Measurements from ENCODE around the gene MS4A10. TPM values are rescaled to one million over a fixed set of nuclear protein-coding genes. Genes with fewer than 3 reads are reported as not detected.

Gene MS4A10
- total and polyA plus RNA-seq, 10 of the 15 experiments (the other 5 are each of a cell fraction or from before 2014, with no cell fraction given), result not detected

DNA sequence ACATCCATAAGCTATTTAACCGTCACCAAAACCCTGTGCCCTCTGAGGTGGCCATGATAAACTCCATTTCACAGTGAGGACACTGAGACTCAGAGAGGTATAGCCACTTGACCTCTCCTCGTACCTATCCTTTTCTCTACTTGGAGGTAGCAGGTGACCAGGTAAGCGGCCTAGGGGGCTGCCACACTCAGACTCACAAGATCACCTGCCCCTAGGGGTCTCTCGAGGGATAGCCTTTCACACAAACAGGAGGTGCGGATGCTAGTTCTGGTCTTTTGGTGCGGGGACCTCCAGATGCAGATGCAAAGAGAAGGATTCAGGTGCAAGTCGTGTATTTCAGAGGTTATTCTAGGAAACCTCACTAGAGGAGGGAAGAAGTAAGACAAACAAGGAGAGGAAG, 46.0 kb upstream of the MS4A10 start:
- Histone ChIP-seq H3K4me2 (ENCODE audit: control insufficient read depth, insufficient read depth) (no peak overlapping the region), H3K4me1 (ENCODE audit: control insufficient read depth, insufficient read depth, low read length) (no peaks in the 10 kb centered on the region), H2AFZ (ENCODE audit: control insufficient read depth, low read depth, low read length) (no peak overlapping the region), H4K20me1 (ENCODE audit: control insufficient read depth, insufficient read depth) (no peaks in the 10 kb centered on the region), H3K4me3 (no peak overlapping the region), H3K36me3 (ENCODE audit: control insufficient read depth in 2 of 2, insufficient read depth in 2 of 2, low read length in 1 of 2) (no peaks in the 10 kb centered on the region), H3K9ac (ENCODE audit: control insufficient read depth, insufficient read depth, low read length) (no peak overlapping the region), H3K27ac (ENCODE audit: control insufficient read depth, insufficient read depth) (no peak overlapping the region), H3K9me3 (replicated peaks; ENCODE audit: control insufficient read depth, insufficient read depth, low read length) (no peaks in the 10 kb centered on the region), H3K79me2 (ENCODE audit: control insufficient read depth, insufficient read depth, low read length) (no peaks in the 10 kb centered on the region), H3K27me3 (replicated peaks in 1 of 2; ENCODE audit: control insufficient read depth in 2 of 2, insufficient read depth in 2 of 2, low read length in 1 of 2) (no peaks in the 10 kb centered on the region)
- 39% methylated on average over 7 of the region's 7 CpGs for WGBS (ENCODE audit: insufficient coverage, insufficient replicate concordance, low lambda C conversion rate, missing lambda C conversion rate)
- no TSS peak for BruUV-seq (replicated peaks)
- RAD21 ChIA-PET (ENCODE audit: unreplicated experiment), result no interaction called here
- ATAC-seq, result no peak
- SMC1A ChIA-PET (ENCODE audit: uncharacterized antibody, unreplicated experiment), result no interaction called here
- CTCF ChIA-PET, result interaction anchor here (0.6 kb wide), 1 partner anchor 120 kb away, joined by 3 read pairs; no protein-coding TSS in a partner anchor
- in situ Hi-C loops (cut with MboI), result no loop called here
- POLR2A ChIA-PET, result no interaction called here
- no peak for DNase-seq (ENCODE audit: low read depth, low spot score)
- intact Hi-C loops (cut with micrococcal nuclease; ENCODE audit: unreplicated experiment), result no loop called here
- TF ChIP-seq, protein P1, sequence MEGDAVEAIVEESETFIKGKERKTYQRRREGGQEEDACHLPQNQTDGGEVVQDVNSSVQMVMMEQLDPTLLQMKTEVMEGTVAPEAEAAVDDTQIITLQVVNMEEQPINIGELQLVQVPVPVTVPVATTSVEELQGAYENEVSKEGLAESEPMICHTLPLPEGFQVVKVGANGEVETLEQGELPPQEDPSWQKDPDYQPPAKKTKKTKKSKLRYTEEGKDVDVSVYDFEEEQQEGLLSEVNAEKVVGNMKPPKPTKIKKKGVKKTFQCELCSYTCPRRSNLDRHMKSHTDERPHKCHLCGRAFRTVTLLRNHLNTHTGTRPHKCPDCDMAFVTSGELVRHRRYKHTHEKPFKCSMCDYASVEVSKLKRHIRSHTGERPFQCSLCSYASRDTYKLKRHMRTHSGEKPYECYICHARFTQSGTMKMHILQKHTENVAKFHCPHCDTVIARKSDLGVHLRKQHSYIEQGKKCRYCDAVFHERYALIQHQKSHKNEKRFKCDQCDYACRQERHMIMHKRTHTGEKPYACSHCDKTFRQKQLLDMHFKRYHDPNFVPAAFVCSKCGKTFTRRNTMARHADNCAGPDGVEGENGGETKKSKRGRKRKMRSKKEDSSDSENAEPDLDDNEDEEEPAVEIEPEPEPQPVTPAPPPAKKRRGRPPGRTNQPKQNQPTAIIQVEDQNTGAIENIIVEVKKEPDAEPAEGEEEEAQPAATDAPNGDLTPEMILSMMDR (IDR thresholded peaks at IDR 0.05 in 2 of 3, conservative IDR thresholded peaks at IDR 0.05 in 1 of 3; ENCODE audit: control insufficient read depth in 2 of 3, extremely low read depth in 1 of 3, insufficient read depth in 1 of 3, low read depth in 3 of 3, low read length in 3 of 3), result peak in 2 of 3 experiments; percentile 14 to 17; a peak in 1 of 6 replicates
- no peak for TF ChIP-seq POLR2A (IDR thresholded peaks at IDR 0.05; ENCODE audit: low read depth, low read length)
- FAIRE-seq, result no peak

DNA sequence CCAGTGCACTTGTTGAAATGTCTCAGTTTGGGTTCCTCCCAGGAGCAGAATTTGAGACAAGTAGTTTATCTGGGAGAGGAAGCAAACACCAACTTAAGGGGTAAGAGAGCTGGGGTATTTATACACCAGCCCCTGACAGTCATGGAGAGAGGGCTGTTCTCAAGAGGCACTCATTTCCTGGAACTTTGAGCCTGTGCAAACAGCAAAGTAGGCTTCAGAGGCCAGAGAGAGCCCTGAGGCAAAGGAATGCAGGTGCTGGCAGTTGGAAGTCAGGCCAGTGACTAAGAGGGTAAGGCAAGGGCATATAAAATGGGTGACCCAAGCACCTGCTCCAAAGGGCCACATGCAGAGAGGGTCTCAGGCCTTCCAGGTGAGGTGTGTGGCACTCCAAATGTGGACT, 44.6 kb upstream of the MS4A10 start:
- no peaks in the 10 kb centered on the region for H3K79me2 ChIP-seq (ENCODE audit: control insufficient read depth, insufficient read depth, low read length)
- TF ChIP-seq ZNF217 (IDR thresholded peaks at IDR 0.05) (no peak), FOXM1 (IDR thresholded peaks at IDR 0.05; ENCODE audit: low read depth, low read length) (no peak), ETV6 (conservative IDR thresholded peaks at IDR 0.05 in 1 of 2, IDR thresholded peaks at IDR 0.05 in 1 of 2; ENCODE audit: borderline replicate concordance in 1 of 2, low read depth in 1 of 2) (no peak), TARDBP (IDR thresholded peaks at IDR 0.05; ENCODE audit: borderline replicate concordance) (no peak)
- TF ChIP-seq, protein P2, sequence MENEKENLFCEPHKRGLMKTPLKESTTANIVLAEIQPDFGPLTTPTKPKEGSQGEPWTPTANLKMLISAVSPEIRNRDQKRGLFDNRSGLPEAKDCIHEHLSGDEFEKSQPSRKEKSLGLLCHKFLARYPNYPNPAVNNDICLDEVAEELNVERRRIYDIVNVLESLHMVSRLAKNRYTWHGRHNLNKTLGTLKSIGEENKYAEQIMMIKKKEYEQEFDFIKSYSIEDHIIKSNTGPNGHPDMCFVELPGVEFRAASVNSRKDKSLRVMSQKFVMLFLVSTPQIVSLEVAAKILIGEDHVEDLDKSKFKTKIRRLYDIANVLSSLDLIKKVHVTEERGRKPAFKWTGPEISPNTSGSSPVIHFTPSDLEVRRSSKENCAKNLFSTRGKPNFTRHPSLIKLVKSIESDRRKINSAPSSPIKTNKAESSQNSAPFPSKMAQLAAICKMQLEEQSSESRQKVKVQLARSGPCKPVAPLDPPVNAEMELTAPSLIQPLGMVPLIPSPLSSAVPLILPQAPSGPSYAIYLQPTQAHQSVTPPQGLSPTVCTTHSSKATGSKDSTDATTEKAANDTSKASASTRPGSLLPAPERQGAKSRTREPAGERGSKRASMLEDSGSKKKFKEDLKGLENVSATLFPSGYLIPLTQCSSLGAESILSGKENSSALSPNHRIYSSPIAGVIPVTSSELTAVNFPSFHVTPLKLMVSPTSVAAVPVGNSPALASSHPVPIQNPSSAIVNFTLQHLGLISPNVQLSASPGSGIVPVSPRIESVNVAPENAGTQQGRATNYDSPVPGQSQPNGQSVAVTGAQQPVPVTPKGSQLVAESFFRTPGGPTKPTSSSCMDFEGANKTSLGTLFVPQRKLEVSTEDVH (IDR thresholded peaks at IDR 0.05; ENCODE audit: low read depth, partially characterized antibody), result no peak
- TF ChIP-seq, protein P3, sequence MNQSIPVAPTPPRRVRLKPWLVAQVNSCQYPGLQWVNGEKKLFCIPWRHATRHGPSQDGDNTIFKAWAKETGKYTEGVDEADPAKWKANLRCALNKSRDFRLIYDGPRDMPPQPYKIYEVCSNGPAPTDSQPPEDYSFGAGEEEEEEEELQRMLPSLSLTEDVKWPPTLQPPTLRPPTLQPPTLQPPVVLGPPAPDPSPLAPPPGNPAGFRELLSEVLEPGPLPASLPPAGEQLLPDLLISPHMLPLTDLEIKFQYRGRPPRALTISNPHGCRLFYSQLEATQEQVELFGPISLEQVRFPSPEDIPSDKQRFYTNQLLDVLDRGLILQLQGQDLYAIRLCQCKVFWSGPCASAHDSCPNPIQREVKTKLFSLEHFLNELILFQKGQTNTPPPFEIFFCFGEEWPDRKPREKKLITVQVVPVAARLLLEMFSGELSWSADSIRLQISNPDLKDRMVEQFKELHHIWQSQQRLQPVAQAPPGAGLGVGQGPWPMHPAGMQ (IDR thresholded peaks at IDR 0.05; ENCODE audit: borderline replicate concordance), result no peak
- in situ Hi-C loops (cut with MboI), result no loop called here
- ChIA-PET CTCF (interaction anchor here (0.6 to 1.9 kb wide), 2 partner anchors 23 to 35 kb away, joined by 3 to 5 read pairs; no protein-coding TSS in a partner anchor), RAD21 (ENCODE audit: unreplicated experiment) (interaction anchor here (1.2 kb wide), 1 partner anchor 22 kb away, joined by 3 read pairs; no protein-coding TSS in a partner anchor), SMC1A (ENCODE audit: uncharacterized antibody, unreplicated experiment) (interaction anchor here (0.5 to 0.9 kb wide), 3 partner anchors 24 to 103 kb away, joined by 3 read pairs; no protein-coding TSS in a partner anchor), POLR2A (no interaction called here)
- no peak for DNase-seq (ENCODE audit: low read depth, low spot score)
- H3K4me2 ChIP-seq (ENCODE audit: control insufficient read depth, insufficient read depth), result no peak overlapping the region
- H2AFZ ChIP-seq (ENCODE audit: control insufficient read depth, low read depth, low read length), result no peak overlapping the region
- H3K4me3 ChIP-seq, result no peak overlapping the region
- no peak for FAIRE-seq
- H3K27ac ChIP-seq (ENCODE audit: control insufficient read depth, insufficient read depth), result no peak overlapping the region
- no TSS peak for BruUV-seq (replicated peaks)
- ATAC-seq, result no peak
- no peaks in the 10 kb centered on the region for H3K4me1 ChIP-seq (ENCODE audit: control insufficient read depth, insufficient read depth, low read length)
- no peaks in the 10 kb centered on the region for H3K36me3 ChIP-seq (ENCODE audit: control insufficient read depth in 2 of 2, insufficient read depth in 2 of 2, low read length in 1 of 2)
- H3K9ac ChIP-seq (ENCODE audit: control insufficient read depth, insufficient read depth, low read length), result no peak overlapping the region
- no peaks in the 10 kb centered on the region; the same call in 2 of the 3 replicates for H3K9me3 ChIP-seq (replicated peaks; ENCODE audit: control insufficient read depth, insufficient read depth, low read length)
- H4K20me1 ChIP-seq (ENCODE audit: control insufficient read depth, insufficient read depth), result no peaks in the 10 kb centered on the region
- intact Hi-C loops (cut with micrococcal nuclease; ENCODE audit: unreplicated experiment), result no loop called here
- no peaks in the 10 kb centered on the region for H3K27me3 ChIP-seq (replicated peaks in 1 of 2; ENCODE audit: control insufficient read depth in 2 of 2, insufficient read depth in 2 of 2, low read length in 1 of 2)
